Measurements from ENCODE around the gene ATP8A2.

DNA sequence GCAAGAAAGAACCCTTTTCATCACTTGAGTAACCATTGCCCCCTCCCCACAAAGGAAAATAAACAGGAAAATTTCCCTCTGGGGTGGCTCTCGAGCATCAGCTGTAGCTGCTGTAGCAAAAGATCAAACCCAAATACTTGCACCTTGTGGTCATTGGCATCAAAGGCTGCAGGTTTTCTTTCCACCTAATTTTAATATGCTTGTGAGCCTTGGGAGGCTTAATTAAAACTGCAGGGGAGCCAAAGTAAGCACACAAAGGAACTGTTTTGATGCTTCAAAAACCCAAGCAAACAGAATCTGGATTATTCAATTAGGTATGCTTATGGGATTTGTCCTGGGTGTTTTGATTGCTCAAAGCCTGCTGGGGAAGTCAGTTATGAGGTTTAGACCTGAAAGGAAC, 560.6 kb downstream of the ATP8A2 start:
- TF ChIP-seq EZH2 (optimal IDR thresholded peaks at IDR 0.05; ENCODE audit: low read depth, low read length): no peak
- TF ChIP-seq, protein P1, sequence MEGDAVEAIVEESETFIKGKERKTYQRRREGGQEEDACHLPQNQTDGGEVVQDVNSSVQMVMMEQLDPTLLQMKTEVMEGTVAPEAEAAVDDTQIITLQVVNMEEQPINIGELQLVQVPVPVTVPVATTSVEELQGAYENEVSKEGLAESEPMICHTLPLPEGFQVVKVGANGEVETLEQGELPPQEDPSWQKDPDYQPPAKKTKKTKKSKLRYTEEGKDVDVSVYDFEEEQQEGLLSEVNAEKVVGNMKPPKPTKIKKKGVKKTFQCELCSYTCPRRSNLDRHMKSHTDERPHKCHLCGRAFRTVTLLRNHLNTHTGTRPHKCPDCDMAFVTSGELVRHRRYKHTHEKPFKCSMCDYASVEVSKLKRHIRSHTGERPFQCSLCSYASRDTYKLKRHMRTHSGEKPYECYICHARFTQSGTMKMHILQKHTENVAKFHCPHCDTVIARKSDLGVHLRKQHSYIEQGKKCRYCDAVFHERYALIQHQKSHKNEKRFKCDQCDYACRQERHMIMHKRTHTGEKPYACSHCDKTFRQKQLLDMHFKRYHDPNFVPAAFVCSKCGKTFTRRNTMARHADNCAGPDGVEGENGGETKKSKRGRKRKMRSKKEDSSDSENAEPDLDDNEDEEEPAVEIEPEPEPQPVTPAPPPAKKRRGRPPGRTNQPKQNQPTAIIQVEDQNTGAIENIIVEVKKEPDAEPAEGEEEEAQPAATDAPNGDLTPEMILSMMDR (IDR thresholded peaks at IDR 0.05; ENCODE audit: low read length): no peak
- TF ChIP-seq EZH2phosphoT487 (IDR thresholded peaks at IDR 0.05; ENCODE audit: low read length): no peak

Data from MM.1S (cell line).